Activated CD8-positive, alpha-beta memory T cell treated with anti-CD3 and anti-CD28 coated beads, Interleukin-2, amount 50 U/mL, for 24 hours (primary cell): ENCODE results near the gene TRNP1.

ENCODE experiments used
- DNase-seq: peaks from one replicate; pipeline ENCODE4 v3.0.0-alpha.2; 2020; ENCODE audit errors: extremely low read depth

Gene TRNP1

DNA sequence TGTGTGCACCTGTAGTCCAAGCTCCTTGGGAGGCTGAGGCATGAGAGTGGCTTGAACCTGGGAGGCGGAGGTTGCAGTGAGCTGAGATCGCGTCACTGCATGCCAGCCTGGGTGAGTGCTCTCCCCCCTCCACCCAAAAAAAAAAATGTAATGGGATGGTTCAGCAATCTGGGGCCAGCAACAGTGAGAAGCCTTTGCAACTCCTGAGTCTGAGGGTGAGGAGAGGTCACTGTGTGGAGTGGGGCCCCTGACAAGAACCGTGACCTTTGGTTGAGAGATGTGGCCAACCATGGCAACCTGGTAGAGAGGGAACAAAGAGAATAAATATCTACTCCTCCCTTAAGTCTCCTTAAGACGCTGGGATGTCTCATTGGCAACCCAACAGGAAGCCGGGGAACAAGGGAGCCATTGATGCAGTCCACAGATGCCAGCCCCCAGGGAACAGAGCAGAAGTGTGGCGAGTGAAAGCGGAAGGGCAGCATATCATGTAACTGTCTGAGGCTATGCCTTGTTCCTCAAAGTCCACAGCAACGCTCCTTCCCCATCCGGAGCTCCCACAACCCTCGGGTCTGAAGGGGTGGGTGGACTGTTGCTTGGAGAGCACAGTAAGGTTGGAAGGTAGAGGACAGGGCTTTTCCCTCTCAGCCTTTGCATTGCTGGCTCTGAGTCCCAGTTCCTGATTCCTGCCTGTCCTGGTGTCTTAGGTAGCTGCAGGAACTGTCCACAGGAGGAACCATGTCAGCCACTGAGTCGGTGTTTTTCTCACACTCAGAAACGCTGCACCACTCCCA is 8.3 kb downstream of the TRNP1 start:
- DNase-seq = no peak

DNA sequence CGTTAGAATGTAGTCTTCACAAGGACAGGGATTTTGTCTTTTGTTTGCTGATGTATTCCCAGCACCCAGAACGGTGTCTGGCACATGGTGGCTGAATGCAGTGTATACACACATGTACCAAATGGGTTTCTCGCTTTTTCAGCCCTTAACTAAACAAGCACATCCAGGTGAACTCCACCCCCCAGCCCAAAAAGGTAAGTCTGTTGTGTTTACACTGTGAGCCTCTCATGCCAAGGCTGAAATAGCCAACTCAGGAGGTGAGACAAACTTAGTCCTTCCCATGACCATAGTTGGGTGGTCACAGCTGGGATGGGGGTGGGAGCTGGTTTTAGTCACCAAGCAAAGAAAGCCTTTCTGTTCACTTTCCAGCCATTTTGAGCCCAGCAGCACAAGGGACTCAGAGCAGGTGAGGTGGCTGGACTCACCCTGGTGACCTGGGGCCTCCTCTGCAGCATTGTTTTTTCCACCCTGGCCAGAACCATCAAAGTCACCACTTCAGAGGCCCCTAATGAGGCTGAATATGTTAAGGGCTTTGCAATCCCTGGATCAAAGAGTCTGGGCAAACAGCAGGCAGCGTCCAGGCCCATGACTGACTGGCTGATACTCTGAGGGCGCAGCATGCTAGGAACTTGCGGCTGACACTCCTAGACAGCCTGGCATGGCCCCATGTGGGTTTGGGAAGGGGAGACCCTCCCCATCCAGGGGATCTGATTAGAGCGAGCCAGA is 10.4 kb downstream of the TRNP1 start:
- no peak for DNase-seq

DNA sequence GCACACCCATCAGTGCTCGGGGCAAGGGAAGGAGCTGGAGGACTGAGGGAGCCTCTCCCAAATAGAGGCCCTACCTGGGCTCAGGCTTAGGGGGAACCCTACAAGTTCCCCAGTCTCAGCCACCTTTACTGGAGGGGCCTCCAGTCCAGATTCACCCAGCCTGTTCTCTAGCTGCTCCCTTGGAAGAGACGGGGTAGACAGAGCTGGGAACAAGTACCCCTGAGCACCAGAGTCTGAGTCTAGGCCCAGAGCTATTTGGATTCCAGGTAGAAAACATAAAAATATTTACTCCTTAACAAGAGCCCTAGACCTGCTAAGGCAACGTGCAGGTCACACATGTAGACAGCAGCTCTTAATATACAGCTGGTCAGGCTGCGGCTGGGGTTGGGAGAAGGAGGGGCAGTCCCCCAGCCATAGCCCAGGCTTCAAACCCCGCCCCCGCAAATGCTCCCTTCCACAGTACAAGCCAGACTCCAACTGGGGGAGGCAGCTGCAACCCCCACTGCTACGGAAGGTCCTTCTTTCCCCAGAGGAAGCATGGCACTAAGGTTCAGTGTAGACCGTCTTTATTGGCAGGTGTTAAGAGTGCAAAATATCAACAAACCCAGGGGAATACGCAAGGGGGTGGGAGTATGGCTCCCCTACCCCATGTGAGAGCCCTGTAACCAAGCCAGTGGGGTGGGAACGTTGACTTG is 11.1 kb downstream of the TRNP1 start:
- DNase-seq = no peak

DNA sequence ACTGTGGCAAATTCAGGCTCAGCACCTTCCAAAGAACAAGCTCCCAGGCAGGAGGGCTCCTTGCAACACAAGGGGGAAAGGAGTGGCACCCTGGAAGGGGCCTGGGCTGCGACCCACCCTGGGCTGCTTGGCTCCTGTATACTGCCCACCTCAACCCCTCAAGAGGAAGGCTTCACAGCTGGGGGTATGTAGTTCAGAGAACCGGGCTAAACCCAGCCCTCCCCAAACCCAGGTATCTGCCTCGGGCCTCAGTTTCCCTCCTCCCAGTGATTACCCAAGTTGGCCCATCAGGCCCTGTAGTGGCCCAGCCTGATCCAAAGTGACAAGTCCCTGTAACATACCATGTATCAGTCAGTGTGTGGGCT is 11.7 kb downstream of the TRNP1 start:
- no peak for DNase-seq

DNA sequence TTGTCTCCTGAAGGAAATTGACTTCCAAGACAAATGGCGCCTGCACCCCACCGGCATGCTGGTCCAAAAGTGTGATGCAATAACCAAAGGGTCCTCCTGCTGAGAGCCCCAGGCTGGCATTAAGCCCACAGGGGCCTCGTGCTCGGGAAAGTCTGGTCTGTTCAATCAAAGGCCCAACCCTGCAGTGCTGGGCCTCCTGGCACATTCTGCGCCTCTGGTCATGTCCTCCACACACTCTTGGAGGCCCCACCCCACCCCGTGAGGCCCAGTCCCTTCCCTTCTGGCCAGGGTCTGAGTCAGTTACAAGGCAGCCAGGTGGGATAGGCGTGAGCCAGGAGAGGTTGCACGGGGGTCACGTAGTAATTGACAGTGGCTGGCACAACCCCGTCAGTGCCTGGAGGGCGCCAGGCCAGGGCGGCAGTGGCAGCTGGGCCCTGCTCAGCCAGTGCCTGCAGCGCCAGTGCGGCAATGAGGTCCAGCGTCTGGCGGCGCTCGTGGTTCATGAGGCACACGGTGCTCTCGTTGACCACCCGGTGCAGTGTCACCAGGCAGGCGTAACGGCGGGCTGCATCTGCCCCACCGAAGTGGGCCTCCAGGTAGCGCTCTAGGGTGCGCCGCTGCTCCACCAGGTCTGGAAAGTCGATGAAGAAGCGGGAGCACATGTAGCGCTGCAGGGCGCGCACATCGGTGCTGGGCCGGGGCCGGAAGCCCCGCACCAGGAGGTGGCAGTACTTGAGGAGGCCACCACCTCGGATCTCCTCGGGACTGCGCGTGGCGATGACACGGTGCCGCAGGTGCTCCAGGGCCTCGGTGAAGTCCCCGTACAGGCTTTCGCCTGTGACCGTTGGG is 12.4 kb downstream of the TRNP1 start:
- DNase-seq = no peak

DNA sequence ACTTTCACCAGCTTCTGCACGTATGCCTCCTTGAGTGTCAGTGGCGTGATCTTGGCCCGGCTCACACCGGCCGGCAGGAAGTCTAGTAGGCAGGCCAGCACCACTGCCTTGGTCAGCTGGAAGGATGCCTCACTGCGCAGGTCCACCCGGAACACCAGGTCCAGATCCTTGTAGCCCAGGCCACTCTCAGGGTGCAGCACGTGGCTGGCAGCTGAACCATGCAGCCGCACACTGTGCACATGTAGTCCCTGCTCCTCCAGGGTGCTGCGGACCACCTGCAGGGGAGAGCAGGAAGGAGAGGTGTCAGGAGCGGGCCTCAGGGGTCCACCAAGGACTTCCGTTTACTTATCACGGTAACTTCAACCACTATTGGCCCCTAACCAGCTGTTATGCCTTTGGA is 13.2 kb downstream of the TRNP1 start:
- no peak for DNase-seq

DNA sequence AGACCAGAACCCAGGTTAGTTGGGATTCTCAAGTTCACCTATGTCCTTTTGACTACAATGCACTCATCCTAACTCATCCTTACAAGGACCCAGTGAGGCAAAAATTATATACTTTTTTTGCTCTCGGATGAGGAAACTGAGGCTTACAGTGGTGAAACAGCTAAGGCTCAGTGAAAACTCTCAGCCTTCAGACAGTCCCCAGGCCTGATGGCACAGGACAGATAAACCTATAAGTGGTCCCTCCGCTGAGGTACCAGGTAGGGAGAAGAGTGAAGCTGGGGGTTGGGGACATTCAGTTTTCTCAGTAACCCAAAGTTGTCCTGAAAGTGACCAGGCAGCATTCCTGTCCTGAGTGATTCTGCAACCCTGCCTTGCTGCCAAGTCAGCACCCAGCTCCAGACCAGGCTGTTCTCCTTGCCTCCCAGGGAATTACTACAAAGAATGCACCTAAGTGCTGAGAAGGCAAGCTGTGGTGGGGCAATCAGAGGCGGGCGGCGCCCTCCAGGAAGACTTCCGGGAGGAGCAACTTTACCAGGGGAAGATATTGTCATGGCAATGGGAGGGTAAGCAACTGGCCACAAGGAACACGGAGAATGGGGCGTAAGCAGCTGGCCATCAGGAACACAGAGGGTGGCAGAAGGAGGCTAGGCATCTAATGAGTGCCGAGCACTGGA is 14.6 kb downstream of the TRNP1 start:
- no peak for DNase-seq

DNA sequence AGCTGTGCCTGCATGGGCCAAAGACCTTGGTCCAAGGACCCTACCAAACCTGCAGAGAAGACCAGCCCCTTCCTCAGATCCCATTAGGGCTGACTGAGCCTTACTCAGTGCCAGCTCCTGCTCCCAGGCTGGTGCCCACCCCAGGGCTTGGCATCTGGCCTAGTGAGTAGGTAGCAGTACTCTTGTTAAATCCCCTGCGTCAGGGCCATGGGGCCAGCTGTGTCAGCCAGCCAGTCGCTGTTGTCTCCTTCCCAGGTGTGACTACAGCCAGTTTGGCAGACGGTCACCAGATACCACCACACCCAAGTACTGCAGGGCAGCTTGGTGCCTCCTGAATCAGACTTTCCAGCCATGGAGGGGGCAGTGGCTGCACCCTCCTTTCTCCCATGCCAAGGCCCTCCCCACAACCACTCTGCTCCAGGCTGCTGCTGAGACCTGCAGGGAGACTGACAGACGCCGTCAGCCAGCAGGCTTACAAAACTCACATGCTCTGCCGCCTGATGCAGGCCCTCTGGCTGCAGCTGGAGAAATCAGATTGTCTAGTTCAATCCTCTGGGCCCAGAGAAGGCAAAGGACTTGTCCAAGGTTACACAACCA is 16.2 kb downstream of the TRNP1 start:
- no peak for DNase-seq

DNA sequence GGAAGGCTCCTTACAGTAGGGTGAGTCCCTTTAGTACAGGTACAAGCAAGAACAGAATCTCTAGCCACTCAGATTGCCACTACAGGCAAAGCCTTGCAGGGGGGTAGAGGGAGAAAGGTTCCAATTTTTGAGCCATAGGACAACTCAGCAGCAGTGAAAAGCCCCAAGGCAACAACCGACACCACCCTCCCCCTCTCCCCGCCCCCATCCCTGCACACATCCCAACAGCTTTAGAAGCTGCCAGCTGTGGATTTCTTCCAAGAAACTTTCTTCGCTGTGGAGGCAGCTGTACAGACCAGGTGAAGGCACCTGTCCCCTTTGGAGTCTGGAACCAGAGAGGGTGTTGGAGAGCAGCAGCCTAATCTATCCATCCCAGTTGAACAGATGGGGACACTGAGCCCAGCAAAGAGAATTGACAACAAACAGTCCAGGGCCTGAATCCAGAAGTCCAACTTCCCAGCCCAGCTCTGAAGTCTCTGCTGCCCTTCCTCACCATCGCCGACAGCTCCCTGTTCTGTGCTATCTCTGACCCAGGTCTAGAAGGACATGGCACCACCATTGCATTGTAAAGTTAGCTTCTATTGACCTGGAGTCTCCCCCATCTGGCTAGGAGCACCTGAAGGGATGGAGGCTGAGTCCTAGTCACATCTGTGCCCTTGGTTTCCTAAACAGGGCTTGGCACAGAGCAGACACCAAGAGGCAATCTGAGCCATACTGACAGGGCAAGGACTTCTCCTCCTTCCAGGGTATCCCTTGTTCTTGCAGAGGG is 16.9 kb downstream of the TRNP1 start:
- DNase-seq = no peak

DNA sequence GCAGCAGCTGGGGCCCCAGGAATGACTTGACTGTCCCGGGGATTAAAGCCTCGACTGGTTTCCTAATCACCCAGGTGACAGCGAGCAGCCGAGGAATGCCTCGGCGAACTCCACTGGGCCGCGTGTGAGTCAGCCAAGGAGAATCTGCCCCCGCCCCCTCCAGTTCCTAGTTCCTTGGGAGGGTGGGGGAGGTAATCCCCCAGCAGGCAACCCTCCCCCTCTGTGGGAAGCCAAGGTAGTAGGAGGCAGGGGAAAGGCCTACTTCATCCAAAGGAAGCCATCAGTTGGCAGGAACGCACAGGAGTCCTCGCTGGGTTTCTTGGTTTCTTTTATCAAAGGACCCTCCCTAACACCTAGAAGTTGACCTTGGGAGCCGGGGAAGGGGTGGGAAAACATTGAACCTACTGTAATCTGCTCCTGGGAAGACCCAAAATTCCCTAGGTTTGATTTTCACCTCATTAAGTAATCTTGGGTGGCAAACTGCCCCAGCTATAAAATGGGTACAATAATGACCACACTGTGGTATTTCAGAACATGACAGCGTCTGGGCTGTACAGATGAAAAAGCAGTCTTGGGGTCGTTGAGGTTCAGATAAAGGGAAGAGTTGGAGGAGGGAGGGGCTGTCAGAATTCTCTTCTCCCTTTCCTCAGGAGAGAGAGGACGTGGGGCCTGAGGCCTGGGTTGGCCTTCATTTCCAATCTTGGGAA is 17.7 kb downstream of the TRNP1 start:
- no peak for DNase-seq

DNA sequence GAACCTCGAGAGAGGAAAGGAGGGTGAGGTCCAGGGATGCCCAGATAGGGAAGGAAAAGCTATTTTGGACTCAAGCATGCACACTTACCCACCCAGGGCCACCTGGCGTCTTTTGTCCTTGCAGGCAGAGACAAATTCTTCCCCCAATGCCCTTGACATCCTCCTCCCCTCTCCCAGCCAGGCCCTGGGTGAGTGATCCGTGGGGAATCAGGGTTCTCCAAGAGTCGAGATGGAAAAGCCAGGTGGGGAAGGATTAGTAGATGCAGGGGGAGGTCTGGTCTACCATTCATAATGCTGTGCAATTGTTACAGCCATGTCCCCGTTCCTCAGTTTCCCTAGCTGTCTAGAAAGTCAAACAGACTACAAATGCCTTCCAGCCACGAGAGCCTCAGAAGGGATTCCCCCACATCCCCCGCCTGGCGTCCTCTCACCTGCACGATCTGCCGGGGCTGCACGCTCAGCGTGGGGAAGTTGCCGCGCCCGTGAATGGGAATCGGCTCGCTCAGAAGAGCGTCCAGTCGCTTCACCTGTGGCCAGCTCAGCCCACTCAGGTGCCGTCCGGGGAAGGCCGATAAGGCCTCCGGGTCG is 18.6 kb downstream of the TRNP1 start:
- no peak for DNase-seq

DNA sequence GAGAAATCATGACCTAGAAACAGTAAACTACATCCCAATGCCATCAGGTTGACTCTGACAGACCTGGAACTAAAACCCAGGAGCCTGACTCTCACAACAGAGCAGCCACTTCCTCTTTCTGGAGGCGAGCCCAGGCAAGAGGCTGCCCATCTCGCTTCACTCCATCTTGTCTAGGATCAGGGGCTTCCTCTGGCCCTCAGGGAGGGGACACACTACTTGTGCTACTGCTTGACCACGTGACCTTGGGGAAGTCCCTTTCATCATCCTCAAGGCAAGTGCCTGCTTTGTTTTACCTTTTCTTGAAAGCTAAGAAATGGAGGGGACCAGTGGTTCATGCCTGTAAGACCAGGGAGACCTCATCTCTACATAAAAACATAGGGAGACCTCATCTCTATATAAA is 21.8 kb downstream of the TRNP1 start:
- no peak for DNase-seq

DNA sequence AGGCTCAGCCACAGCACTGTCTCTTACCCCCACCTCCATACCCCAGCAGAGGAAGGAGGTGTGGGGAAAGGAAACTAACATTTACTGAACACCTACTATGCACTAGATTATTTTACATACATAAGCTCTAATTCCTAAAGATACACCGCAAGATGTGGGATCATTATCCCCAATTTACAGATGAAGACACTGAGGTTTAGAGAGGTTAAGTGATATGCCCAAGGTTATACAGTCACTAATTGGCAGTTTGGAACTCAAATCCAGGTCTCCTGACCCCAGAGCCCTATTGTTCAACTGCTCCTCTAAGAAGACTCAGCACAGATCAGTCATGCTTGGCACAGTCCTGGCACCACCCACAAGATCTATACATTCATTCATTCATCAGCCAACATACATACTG is 22.9 kb downstream of the TRNP1 start:
- no peak for DNase-seq

DNA sequence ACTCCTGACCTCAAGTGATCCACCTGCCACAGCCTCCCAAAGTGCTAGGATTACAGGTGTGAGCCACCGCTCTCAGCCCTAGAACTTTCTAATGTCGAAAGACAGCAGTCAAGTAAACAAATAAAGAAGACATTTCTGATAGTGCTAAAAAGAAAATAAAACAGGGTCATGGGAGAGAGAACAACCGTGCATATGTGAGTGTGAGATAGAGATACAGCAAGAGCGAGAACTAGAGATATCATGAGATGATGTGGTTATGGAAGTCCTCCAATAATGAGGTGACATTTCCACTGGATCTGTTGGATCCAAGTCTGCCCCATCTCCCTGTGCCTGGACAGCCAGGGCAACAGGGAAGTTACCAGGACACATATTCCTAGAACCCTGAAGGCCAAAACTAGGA is 23.7 kb downstream of the TRNP1 start:
- no peak for DNase-seq

DNA sequence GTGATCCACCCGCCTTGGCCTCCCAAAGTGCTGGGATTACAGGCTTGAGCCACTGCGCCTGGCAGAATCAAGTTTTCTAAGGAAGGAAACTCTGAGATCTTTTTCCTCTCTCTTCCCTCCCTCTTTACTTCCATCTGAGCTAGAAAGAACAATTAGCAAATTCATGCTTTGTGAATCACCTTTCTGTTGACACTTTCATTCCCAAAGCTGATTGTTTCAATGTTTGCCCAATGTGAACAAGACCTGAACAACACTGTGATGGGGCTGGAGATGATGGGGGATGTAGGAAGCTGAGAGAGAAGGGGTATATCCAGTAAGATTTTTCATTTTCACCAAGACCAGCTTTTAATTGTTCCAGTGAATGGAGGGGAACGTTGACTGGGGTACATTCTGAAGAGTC is 24.8 kb downstream of the TRNP1 start:
- DNase-seq = no peak

DNA sequence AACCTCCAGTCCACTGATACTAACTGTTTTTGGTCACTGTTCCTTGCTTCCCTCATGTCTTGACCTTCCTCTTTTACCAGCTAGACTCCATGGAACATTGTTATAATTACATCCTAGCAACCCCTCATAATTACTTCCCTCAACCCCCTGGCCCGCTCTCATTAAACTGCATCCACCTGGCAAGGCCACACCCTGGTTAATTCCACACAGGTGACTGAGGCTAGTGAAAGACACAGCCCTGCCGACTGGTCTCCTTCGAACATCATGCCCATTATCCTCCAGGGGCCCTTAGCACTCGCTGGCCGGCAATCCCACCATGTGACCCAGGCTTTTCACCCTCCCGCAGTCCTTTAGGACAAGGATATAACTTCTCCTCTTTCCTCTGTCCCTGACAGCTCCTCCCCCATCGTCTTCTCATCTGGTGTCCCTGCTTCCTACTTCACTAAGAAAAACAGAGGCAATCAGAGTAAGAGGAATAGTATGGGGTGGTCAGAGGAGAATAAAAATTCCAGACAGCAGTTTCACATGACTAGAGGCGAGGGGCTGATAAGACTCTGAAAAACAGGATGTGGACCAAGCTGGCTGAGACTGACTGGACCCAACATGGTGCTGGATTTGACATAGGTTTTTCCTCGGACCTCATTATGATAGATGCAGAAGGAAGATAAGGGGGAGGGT is 28.0 kb downstream of the TRNP1 start:
- DNase-seq = no peak

DNA sequence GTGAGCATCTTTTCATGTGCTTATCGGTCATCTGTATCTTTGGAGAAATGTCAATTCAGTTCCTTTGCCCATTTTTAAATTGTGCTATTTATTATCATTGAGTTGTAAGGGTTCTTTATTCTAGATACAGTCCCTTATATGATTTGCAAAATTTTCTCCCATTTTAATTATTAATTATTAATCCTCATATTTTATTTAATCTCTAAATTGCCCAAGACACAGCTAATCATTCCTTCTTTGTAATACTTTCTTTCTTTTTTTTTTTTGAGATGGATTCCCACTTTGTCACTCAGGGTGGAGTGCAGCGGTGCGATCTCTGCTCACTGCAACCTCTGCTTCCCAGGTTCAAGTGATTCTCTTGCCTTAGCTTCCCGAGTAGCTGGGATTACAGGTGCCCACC is 32.2 kb downstream of the TRNP1 start:
- no peak for DNase-seq
